Endothelial cell of umbilical vein (primary cell): ENCODE measurements around the gene OLFM2. TPM values are rescaled to one million over a fixed set of nuclear protein-coding genes. Genes with fewer than 3 reads are reported as not detected.

ENCODE experiments used
- BruUV-seq: library from RNA; stranded (reverse); fragments of 400-500 nt; replicated peaks from 2 replicates; lab custom pipeline; 2021; lab: Mats Ljungman, UMichigan
- CTCF ChIA-PET: fragments of 300-600, 350-600 bp; sonication (Branson Sonifier 250); formaldehyde crosslinking; loops from one replicate; lab custom pipeline; 2021; ENCODE audit warnings: antibody characterized with exemption, inconsistent platforms; lab: Charles Lee
- POLR2A ChIA-PET: fragments of 300-600, 350-600 bp; sonication (Branson Sonifier 250); formaldehyde crosslinking; loops from one replicate; lab custom pipeline; 2021; ENCODE audit warnings: antibody characterized with exemption, inconsistent platforms; lab: Charles Lee
- DNase-seq: peaks from one replicate; pipeline ENCODE4 v3.0.0-alpha.2; 2011; ENCODE audit warnings: low read depth, low spot score
- FAIRE-seq: peaks from 2 replicates; lab custom pipeline; 2011; peaks lifted over from hg19 to GRCh38; lab: Jason Lieb, UNC
- H2AFZ ChIP-seq: 2 replicates; pipeline ENCODE4 v1.6.0; 2012; ENCODE audit warnings: low read depth, low read length, control low read depth, inconsistent platforms
- H3K27ac ChIP-seq: 2 replicates; pipeline ENCODE4 v1.5.1; 2011; ENCODE audit warnings: low read depth, mild to moderate bottlenecking, control low read depth, low read length, moderate library complexity; ENCODE audit not compliant: insufficient read depth
- H3K27me3 ChIP-seq, 2 experiments: 2 replicates each; pipeline versions ENCODE4 v1.6.0 to v1.6.1; 2011; ENCODE audit warnings: low read length in 2 of 2, mixed read lengths in 1 of 2; ENCODE audit not compliant: control insufficient read depth in 2 of 2, insufficient read depth in 2 of 2
- H3K36me3 ChIP-seq, 2 experiments: 2 replicates in 1 of 2; 3 replicates in 1 of 2; pipeline ENCODE4 v1.5.1; 2011; ENCODE audit warnings: low read length in 2 of 2, mild to moderate bottlenecking in 1 of 2, moderate library complexity in 1 of 2; ENCODE audit not compliant: control insufficient read depth in 2 of 2, insufficient read depth in 2 of 2; ENCODE audit errors: extremely low read depth in 1 of 2
- H3K4me1 ChIP-seq: 3 replicates; pipeline ENCODE4 v1.5.1; 2011; ENCODE audit warnings: mild to moderate bottlenecking, low read length; ENCODE audit not compliant: control insufficient read depth, insufficient read depth; ENCODE audit errors: extremely low read depth
- H3K4me2 ChIP-seq: 2 replicates; pipeline ENCODE4 v1.6.1; 2011; ENCODE audit warnings: low read length, control low read depth, mixed read lengths; ENCODE audit not compliant: insufficient read depth
- H3K4me3 ChIP-seq, 3 experiments: fragments of 200-600 bp in 1 of 3; sonication (generic), shearing (Covaris generic) in 1 of 3; replicated peaks in 1 of 3; 2 replicates each; pipeline ENCODE4 v1.5.1; 2011 to 2016; ENCODE audit warnings: control low read depth in 3 of 3, low read length in 3 of 3, mild to moderate bottlenecking in 2 of 3, inconsistent platforms in 1 of 3, low read depth in 1 of 3, moderate library complexity in 1 of 3; ENCODE audit not compliant: insufficient read depth in 1 of 3
- H3K79me2 ChIP-seq: 2 replicates; pipeline ENCODE4 v1.6.0; 2012; ENCODE audit warnings: low read length, inconsistent platforms; ENCODE audit not compliant: control insufficient read depth, insufficient read depth
- H3K9ac ChIP-seq: replicated peaks from 2 replicates; pipeline ENCODE3; 2011; ENCODE audit warnings: low read length, control low read depth; ENCODE audit not compliant: insufficient read depth; ENCODE audit errors: extremely low read depth
- H3K9me1 ChIP-seq: replicated peaks from 3 replicates; pipeline ENCODE4 v1.6.0; 2011; ENCODE audit warnings: mild to moderate bottlenecking, low read length; ENCODE audit not compliant: control insufficient read depth, insufficient read depth; ENCODE audit errors: extremely low read depth
- H3K9me3 ChIP-seq: replicated peaks from 2 replicates; pipeline ENCODE4 v1.5.1; 2012; ENCODE audit warnings: low read length, inconsistent platforms; ENCODE audit not compliant: control insufficient read depth, insufficient read depth
- H4K20me1 ChIP-seq: replicated peaks from 2 replicates; pipeline ENCODE3; 2011; ENCODE audit warnings: mild to moderate bottlenecking, low read length; ENCODE audit not compliant: control insufficient read depth, insufficient read depth; ENCODE audit errors: extremely low read depth
- CTCF ChIP-seq, 2 donors: IDR thresholded peaks; 1 replicate in 1 of 2; 2 replicates in 1 of 2; pipeline ENCODE4 v1.5.1; 2011; ENCODE audit warnings: low read length in 2 of 2, mild to moderate bottlenecking in 2 of 2, moderate library complexity in 2 of 2, control low read depth in 1 of 2, inconsistent platforms in 1 of 2, low read depth in 1 of 2; ENCODE audit not compliant: insufficient read depth in 1 of 2; ENCODE audit errors: extremely low read depth in 1 of 2
- EZH2 ChIP-seq: IDR thresholded peaks from 2 replicates; pipeline ENCODE4 v1.6.1; 2012; ENCODE audit warnings: borderline replicate concordance, low read depth, mild to moderate bottlenecking, moderate library complexity, low read length, inconsistent platforms; ENCODE audit not compliant: severe bottlenecking
- FOS ChIP-seq: IDR thresholded peaks from 2 replicates; pipeline ENCODE4 v1.6.1; 2011; ENCODE audit warnings: mild to moderate bottlenecking, low read length, moderate library complexity, borderline replicate concordance; ENCODE audit not compliant: insufficient read depth
- GATA2 ChIP-seq: IDR thresholded peaks from 2 replicates; pipeline ENCODE4 v1.7.0; 2011; ENCODE audit warnings: low read depth, mild to moderate bottlenecking, moderate library complexity, mixed read lengths, low read length; ENCODE audit not compliant: insufficient read length, insufficient read depth
- JUN ChIP-seq: IDR thresholded peaks from 2 replicates; pipeline ENCODE4 v1.6.1; 2011; ENCODE audit warnings: borderline replicate concordance, low read depth; ENCODE audit not compliant: insufficient read length, insufficient read depth
- MAX ChIP-seq: IDR thresholded peaks from 2 replicates; pipeline ENCODE4 v1.6.1; 2011; ENCODE audit not compliant: insufficient read depth, insufficient read length
- MYC ChIP-seq: IDR thresholded peaks from one replicate; pipeline ENCODE4 v1.6.1; 2011; ENCODE audit warnings: mild to moderate bottlenecking, low read depth, low read length
- POLR2A ChIP-seq: IDR thresholded peaks from 2 replicates; pipeline ENCODE4 v1.6.1; 2012; ENCODE audit warnings: low read depth, mild to moderate bottlenecking, control low read depth, low read length
- POLR2AphosphoS5 ChIP-seq: IDR thresholded peaks from 2 replicates; pipeline ENCODE4 v1.6.1; 2012; ENCODE audit warnings: low read depth, mild to moderate bottlenecking, control low read depth, low read length, moderate library complexity; ENCODE audit not compliant: insufficient read depth
- dilution Hi-C: fragments of 300-500 bp; cut with MboI; formaldehyde crosslinking; loops from one replicate; pipeline ENCODE4 v1.15.0; 2019; ENCODE audit warnings: low sequenced_read_pairs; ENCODE audit not compliant: extremely low pct_ligation_motif_present
- intact Hi-C: fragments of 100-400 bp; cut with micrococcal nuclease; formaldehyde crosslinking; loops from one replicate; pipeline ENCODE4 v1.10.0; 2022
- polyA plus RNA-seq, 4 experiments: library from polyadenylated mRNA; depleted of rRNA in 3 of 4; stranded (reverse) in 3 of 4; unstranded in 1 of 4; fragments of >200 nt; gene quantifications; 2 replicates each; pipeline versions ENCODE4 v1.2.1 to v1.2.3, GENCODE V29; 2011 to 2012; ENCODE audit warnings: missing spikeins in 1 of 4
- total RNA-seq: library from RNA; stranded (reverse); gene quantifications from 2 replicates; pipeline ENCODE4 v1.2.3, GENCODE V29; 2021

OLFM2 gene
- total and polyA plus RNA-seq, 2 donors (not counting 3 experiments of a cell fraction or from before 2014, with no cell fraction given) = 0.91 to 1.9 TPM

GRCh38 chr19:9939301-9939913 is 3.1 kb upstream of the OLFM2 start:
- H2AFZ ChIP-seq = no peak overlapping the region
- H3K27me3 ChIP-seq = peaks cover 17 to 18% of the 10 kb centered on the region in 2 experiments
- no peak overlapping the region for H3K4me3 ChIP-seq
- no peak overlapping the region for H3K27ac ChIP-seq
- CTCF ChIA-PET = interaction anchor here (1.1 to 2.6 kb wide), 4 partner anchors 12 to 88 kb away, joined by 3 to 12 read pairs (median 8); no protein-coding TSS in a partner anchor
- POLR2A ChIA-PET = no interaction called here
- DNase-seq = no peak
- no peak overlapping the region for H3K9ac ChIP-seq
- TF ChIP-seq POLR2A = no peak
- no peak for TF ChIP-seq FOS
- TF ChIP-seq EZH2 = no peak
- no peak for TF ChIP-seq CTCF (IDR thresholded peaks at IDR 0.05; ENCODE audit: extremely low read depth in 1 of 2, insufficient read depth in 1 of 2, low read depth in 1 of 2, low read length in 2 of 2)
- TF ChIP-seq JUN = no peak
- no peak for TF ChIP-seq MYC
- TF ChIP-seq POLR2AphosphoS5 = no peak
- TF ChIP-seq GATA2 = no peak
- no peak for TF ChIP-seq MAX
- no peaks in the 10 kb centered on the region for H3K79me2 ChIP-seq
- H3K4me1 ChIP-seq = no peaks in the 10 kb centered on the region
- H3K9me1 ChIP-seq = no peaks in the 10 kb centered on the region
- no peak for FAIRE-seq
- H3K4me2 ChIP-seq = no peak overlapping the region
- H4K20me1 ChIP-seq = no peaks in the 10 kb centered on the region
- no peaks in the 10 kb centered on the region for H3K9me3 ChIP-seq
- no TSS peak for BruUV-seq
- no peaks in the 10 kb centered on the region for H3K36me3 ChIP-seq
- dilution Hi-C loops = no loop called here
- intact Hi-C loops = no loop called here
